Skeletal muscle satellite cell (primary cell): Measurements from ENCODE around the gene SOCS3.

ENCODE experiments used
- H3K27me3 ChIP-seq: 2 replicates; pipeline ENCODE4 v1.7.0; 2013; ENCODE audit warnings: low read length; ENCODE audit not compliant: control insufficient read depth, insufficient read depth
- H3K36me3 ChIP-seq: 2 replicates; pipeline ENCODE4 v1.7.0; 2013; ENCODE audit warnings: mild to moderate bottlenecking, control low read depth, low read length; ENCODE audit not compliant: insufficient read depth
- H3K4me1 ChIP-seq: 2 replicates; pipeline ENCODE4 v1.7.0; 2013; ENCODE audit warnings: low read length; ENCODE audit not compliant: control insufficient read depth, insufficient read depth
- H3K4me2 ChIP-seq: 2 replicates; pipeline ENCODE4 v1.7.0; 2013; ENCODE audit warnings: mild to moderate bottlenecking, low read length
- H3K4me3 ChIP-seq: 2 replicates; pipeline ENCODE4 v1.7.0; 2013; ENCODE audit warnings: low read length
- H3K9ac ChIP-seq: 2 replicates; pipeline ENCODE4 v1.7.0; 2013; ENCODE audit warnings: mild to moderate bottlenecking, low read depth, low read length, moderate library complexity
- H3K9me3 ChIP-seq: replicated peaks from 2 replicates; pipeline ENCODE4 v1.7.0; 2013; ENCODE audit warnings: mild to moderate bottlenecking, control low read depth, low read length

The SOCS3 gene

GRCh38 chr17:78399028-78399692 is 39.3 kb upstream of the SOCS3 start:
- Histone ChIP-seq H3K4me3 (no peak overlapping the region), H3K27me3 (no peaks in the 10 kb centered on the region), H3K4me1 (peaks cover 21% of the 10 kb centered on the region), H3K9ac (no peak overlapping the region), H3K36me3 (peaks cover 84% of the 10 kb centered on the region), H3K4me2 (no peak overlapping the region), H3K9me3 (no peaks in the 10 kb centered on the region)

- peaks cover 79% of the 10 kb centered on the region for H3K36me3 ChIP-seq
Measured at GRCh38 chr17:78398390-78398789, 38.5 kb upstream of the SOCS3 start.

GRCh38 chr17:78397681-78398101 is 37.8 kb upstream of the SOCS3 start:
- H3K9ac ChIP-seq, result peak overlapping the region; percentile 39
- H3K4me2 ChIP-seq, result peak overlapping the region; percentile 17

More at GRCh38 chr17:78398390-78398789, 38.5 kb upstream of the SOCS3 start:
- H3K9me3 ChIP-seq, result no peaks in the 10 kb centered on the region
- H3K27me3 ChIP-seq, result no peaks in the 10 kb centered on the region
- H3K4me3 ChIP-seq, result no peak overlapping the region
- no peak overlapping the region for H3K4me2 ChIP-seq
- H3K4me1 ChIP-seq, result peaks cover 21% of the 10 kb centered on the region
- H3K9ac ChIP-seq, result peak overlapping the region; percentile 39

DNA sequence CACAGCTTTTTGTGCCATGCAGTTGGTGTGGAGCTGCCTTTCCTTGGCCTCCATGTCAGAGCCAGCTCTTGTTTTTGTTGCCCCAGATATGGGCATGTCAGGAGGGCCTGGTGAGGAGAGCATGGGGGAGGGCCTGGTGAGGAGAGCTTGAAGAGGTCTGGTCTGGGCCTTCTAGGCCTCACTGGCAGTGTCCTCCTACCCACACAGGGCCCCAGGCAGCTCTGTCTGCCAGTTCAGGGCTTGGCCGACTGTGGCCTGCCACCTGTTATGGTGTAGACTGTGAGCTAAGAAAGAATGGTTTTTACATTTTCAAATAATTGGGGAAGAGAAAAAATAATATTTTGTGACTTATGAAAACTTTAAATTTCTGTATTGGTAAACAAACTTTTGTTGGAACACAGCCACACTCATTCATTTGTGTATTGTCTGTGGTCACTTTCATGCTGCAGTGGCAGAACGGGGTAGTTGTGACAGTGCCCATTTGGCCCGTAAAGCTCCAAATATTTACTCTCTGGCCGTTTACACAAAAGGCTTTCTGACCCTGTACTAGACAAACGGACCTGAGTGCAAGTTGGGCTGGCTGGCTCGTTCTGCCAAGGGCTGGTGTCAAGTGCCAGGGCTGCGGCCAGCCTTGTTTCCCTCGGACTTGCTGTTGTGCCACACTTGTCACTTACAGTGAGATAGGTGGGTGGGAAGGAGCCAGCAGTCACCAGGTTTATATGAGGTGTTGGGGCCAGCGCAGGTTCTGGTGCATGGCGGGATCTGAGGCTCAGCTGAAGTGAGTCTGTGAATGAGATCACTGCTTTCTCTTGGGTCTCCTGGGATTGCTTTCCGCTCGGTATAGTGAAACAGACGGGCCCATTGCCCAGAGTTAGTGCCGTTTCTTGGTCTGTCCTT is 36.8 kb upstream of the SOCS3 start:
- peaks cover 31% of the 10 kb centered on the region for H3K4me1 ChIP-seq
- peak overlapping the region; percentile 14 for H3K9ac ChIP-seq
- H3K36me3 ChIP-seq, result peaks cover 66% of the 10 kb centered on the region

More at GRCh38 chr17:78397681-78398101, 37.8 kb upstream of the SOCS3 start:
- peaks cover 74% of the 10 kb centered on the region for H3K36me3 ChIP-seq
- no peaks in the 10 kb centered on the region for H3K27me3 ChIP-seq
- no peak overlapping the region for H3K4me3 ChIP-seq
- no peaks in the 10 kb centered on the region for H3K9me3 ChIP-seq
- H3K4me1 ChIP-seq, result peaks cover 21% of the 10 kb centered on the region

GRCh38 chr17:78395155-78395554 is 35.3 kb upstream of the SOCS3 start:
- Histone ChIP-seq H3K9me3 (no peaks in the 10 kb centered on the region), H3K27me3 (no peaks in the 10 kb centered on the region), H3K36me3 (peaks cover 51% of the 10 kb centered on the region), H3K9ac (no peak overlapping the region), H3K4me1 (peaks cover 46% of the 10 kb centered on the region), H3K4me2 (no peak overlapping the region), H3K4me3 (no peak overlapping the region)

More for the DNA sequence above, 36.8 kb upstream of the SOCS3 start:
- Histone ChIP-seq H3K4me2 (no peak overlapping the region), H3K4me3 (no peak overlapping the region), H3K9me3 (no peaks in the 10 kb centered on the region), H3K27me3 (no peaks in the 10 kb centered on the region)

GRCh38 chr17:78394209-78394608 is 34.3 kb upstream of the SOCS3 start:
- Histone ChIP-seq H3K27me3 (no peaks in the 10 kb centered on the region), H3K9ac (no peak overlapping the region), H3K36me3 (peaks cover 41% of the 10 kb centered on the region), H3K9me3 (no peaks in the 10 kb centered on the region), H3K4me3 (no peak overlapping the region), H3K4me1 (peaks cover 54% of the 10 kb centered on the region), H3K4me2 (no peak overlapping the region)

GRCh38 chr17:78393575-78393974 is 33.7 kb upstream of the SOCS3 start:
- Histone ChIP-seq H3K9me3 (no peaks in the 10 kb centered on the region), H3K4me2 (no peak overlapping the region), H3K4me1 (peaks cover 54% of the 10 kb centered on the region), H3K9ac (no peak overlapping the region), H3K27me3 (no peaks in the 10 kb centered on the region), H3K36me3 (peaks cover 35% of the 10 kb centered on the region), H3K4me3 (no peak overlapping the region)

DNA sequence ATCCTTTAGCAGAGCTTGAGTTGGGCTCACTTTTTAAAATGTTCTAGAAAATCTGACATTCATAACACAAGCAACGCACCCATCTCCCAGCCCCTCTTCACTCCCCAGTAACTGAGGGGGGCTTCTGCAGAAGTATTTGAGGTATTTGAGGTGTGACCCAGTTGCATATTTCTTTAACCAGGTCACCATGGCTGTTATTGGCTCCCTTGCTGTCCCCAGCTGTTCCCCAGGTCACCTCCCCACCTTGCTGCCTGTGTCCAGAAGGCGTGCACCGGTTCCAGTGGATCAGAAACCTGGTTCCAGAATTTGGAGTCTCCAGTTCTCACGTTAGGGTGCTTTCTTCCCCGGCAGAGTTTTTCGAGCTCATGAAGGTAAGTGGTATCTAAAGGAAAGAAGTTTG is 32.4 kb upstream of the SOCS3 start:
- Histone ChIP-seq H3K4me2 (peak overlapping the region; percentile 2), H3K27me3 (no peaks in the 10 kb centered on the region), H3K9ac (no peak overlapping the region), H3K9me3 (no peaks in the 10 kb centered on the region), H3K4me3 (no peak overlapping the region), H3K4me1 (peaks cover 41% of the 10 kb centered on the region), H3K36me3 (peaks cover 27% of the 10 kb centered on the region)

DNA sequence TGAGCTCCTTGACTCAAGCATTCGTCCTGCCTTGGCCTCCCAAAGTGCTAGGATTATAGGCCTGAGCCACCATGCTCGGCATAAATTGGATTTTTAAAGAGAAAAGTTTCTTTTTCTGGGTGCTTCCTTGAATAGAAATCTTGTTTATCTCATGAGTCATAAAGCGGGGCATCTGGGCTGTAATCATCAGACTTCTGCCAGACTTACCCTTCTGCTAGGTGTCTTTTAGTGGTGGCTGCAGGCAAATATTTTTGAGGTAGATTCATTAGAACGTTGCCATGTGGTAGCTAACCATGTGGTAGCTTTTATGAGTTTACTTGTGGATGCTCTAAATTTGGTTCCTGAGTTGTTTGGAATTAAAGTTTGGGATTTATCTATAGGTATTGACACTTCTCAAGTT is 32.0 kb upstream of the SOCS3 start:
- peak overlapping the region; percentile 42 for H3K9ac ChIP-seq

DNA sequence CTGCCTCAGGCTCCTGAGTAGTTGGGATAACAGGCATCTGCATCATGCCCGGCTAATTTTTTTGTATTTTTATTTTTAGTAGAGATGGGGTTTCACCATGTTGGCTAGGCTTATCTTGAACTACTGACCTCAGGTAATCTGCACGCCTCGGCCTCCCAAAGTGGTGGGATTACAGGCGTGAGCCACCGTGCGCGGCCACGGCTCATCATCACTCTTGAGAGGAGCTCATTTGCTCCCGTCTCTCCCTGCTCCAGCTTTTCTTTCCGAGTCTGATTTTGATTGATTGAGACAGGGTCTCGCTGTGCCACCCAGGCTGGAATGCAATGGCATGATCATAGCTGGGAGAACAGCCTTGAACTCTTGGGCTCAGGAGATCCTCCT is 31.2 kb upstream of the SOCS3 start:
- Histone ChIP-seq H3K4me1 (peaks cover 39% of the 10 kb centered on the region), H3K9ac (no peak overlapping the region), H3K4me2 (no peak overlapping the region), H3K9me3 (no peaks in the 10 kb centered on the region), H3K36me3 (peaks cover 16% of the 10 kb centered on the region), H3K4me3 (no peak overlapping the region), H3K27me3 (no peaks in the 10 kb centered on the region)

More for the DNA sequence above, 32.0 kb upstream of the SOCS3 start:
- peaks cover 24% of the 10 kb centered on the region for H3K36me3 ChIP-seq
- no peaks in the 10 kb centered on the region for H3K27me3 ChIP-seq
- H3K9me3 ChIP-seq, result no peaks in the 10 kb centered on the region
- no peak overlapping the region for H3K4me3 ChIP-seq
- peak overlapping the region; percentile 2 for H3K4me2 ChIP-seq
- H3K4me1 ChIP-seq, result peaks cover 37% of the 10 kb centered on the region

- no peaks in the 10 kb centered on the region for H3K9me3 ChIP-seq
- H3K36me3 ChIP-seq, result peaks cover 16% of the 10 kb centered on the region
- H3K4me1 ChIP-seq, result peaks cover 45% of the 10 kb centered on the region
- peak overlapping the region; percentile 44 for H3K4me2 ChIP-seq
- peak overlapping the region; percentile 41 for H3K9ac ChIP-seq
- no peak overlapping the region for H3K4me3 ChIP-seq
- no peaks in the 10 kb centered on the region for H3K27me3 ChIP-seq
Measured at GRCh38 chr17:78390241-78391050, 30.6 kb upstream of the SOCS3 start.
